GM18517 (cell line): ENCODE results near the gene ITPR1.

Experiments used
- ATAC-seq: cut with Tn5 transposase; IDR thresholded peaks from one replicate; pipeline ENCODE4 v1.9.1; 2021; ENCODE audit warnings: mild to moderate bottlenecking, moderate library complexity; ENCODE audit not compliant: unreplicated experiment

The ITPR1 gene

DNA sequence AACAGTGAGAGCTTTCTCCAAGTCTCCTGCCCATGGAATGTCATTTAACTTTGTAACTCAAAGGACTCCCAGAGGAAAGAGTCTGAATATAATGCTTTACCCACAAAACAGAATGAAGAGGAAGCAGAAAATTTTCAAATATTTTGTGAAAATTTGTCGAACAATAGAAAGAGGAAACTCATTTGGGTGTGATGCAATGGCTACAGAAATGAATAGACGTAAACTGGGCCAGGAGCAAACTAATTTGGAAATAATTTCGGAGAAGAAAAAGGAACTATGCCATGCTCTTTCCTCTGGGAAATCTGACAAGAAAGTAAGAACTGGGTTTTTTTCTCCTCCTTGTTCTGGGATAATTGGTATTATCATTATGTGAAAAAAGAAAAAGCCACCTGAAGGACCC, 14.9 kb upstream of the ITPR1 start:
- no peak for ATAC-seq

DNA sequence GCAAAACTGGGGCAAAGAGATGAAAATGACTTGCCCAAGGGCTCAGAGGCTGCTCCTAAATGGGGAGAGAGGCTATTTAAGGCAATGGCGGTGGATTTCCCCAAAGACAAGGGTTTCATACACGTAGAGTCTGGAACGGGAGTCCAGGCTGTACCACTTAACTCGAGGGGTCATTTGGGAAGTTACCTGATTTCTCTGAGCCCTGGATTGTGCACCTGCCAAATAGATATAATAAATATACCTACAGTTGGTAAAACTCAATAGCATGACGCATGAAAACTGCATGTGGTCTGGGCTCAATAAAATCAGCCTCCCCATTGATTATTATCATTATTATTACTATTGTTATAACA, 1.3 kb upstream of the ITPR1 start:
- ATAC-seq: no peak

GRCh38 chr3:4492208-4493013, 737 bp upstream of the ITPR1 start:
- no peak for ATAC-seq

GRCh38 chr3:4493941-4494894, 1.1 kb downstream of the ITPR1 start:
- ATAC-seq: no peak

GRCh38 chr3:4494895-4495264, 1.7 kb downstream of the ITPR1 start:
- ATAC-seq: peak; percentile 42

GRCh38 chr3:4495294-4496086, 2.3 kb downstream of the ITPR1 start:
- ATAC-seq: no peak

DNA sequence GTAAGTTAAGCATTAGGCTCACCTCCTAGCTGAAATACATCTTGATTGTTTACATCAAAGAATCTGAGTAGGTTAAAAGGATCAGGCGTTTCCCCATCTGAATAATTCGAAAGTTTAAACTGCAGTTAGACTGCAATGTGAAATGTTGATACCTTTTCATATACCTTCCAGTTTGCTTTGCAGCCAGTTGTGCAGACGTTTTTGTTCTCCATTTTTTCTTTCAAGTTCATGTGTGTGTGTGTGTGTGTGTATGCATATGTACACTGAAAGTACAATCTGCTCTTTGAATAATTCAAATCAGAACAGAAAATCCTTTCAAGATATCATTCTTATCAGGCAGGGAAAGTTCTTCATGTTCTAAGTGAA, 2.9 kb downstream of the ITPR1 start:
- no peak for ATAC-seq

GRCh38 chr3:4497005-4497692, 4.0 kb downstream of the ITPR1 start:
- no peak for ATAC-seq

DNA sequence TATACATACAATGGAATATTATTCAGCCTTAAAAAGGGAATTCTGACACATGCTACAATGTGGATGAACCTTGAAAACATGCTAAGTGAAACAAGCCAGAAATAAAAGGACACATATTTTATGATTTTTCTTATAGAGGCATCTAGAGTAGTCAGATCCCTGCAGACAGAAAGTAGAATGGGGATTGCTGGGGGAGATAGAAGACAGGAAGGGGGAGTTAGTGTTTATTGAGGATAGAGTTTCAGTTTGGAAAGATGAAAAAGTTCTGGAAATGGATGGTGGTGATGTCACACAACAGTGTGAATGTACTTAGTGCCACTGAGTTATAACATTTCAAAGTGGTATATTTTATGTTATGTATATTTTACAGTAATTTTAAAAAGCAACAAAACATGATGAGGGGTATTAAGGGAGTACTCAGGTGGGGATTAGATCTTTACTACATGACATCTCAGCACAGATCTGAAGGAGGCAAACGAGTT, 4.7 kb downstream of the ITPR1 start:
- no peak for ATAC-seq

DNA sequence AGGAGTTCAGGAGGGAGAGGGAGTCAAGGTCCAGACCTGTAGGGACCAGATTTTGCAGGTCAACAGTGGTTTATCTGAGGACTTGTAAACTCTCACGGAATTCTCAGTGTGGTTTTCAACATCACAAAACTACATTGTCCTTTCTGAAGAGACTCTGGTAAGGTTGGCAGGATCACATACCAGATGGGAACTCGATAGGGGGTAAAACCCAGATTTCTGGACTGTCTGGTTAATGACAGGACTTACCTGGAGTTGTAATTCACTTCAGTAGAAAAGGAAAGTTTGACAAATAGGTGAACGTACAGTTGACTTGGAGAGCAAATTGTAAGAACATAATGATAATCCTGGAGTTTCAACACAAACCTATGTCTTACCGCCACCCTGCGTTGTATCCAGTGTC, 5.3 kb downstream of the ITPR1 start:
- ATAC-seq: no peak

- ATAC-seq: no peak
These were observed 8.3 kb downstream of the ITPR1 start for GRCh38 chr3:4501437-4501836.

DNA sequence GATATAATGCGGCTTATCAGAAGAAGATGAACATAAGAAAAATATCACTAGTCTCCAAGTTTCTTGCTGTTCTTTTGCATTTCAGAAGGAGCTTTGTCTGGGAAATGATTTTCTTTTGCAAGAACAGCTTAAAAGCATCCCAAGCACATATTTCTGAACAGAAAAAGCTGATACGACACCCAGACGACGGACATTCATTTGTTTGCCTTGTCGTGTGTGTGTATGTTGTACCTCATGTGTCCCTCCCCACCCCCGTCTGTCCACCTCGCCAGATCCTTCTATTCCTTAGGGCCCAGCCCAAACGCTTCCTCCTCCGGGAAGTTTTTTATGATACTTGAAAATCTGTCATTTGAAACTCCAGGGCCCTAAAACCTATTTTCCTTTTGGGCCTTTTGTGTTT, 8.8 kb downstream of the ITPR1 start:
- ATAC-seq: no peak

DNA sequence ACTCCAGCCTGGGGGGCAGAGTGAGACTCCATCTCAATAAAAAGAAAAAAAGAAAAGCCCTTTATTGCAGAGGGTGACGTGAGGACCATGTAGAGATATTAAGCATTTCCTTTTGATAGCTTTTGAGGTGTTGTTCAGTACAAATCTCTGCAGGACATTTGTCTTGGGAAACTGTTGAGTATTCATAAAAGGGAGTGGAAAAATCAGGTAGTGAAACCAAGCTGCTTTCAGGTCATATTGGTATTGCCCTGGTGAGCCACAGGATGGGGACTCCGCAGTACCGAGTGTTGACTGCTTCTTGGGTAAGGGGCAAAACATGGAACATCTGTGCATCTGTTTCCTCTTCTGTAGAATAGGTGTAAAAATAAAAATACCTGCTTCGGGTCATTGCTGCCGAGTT, 9.9 kb downstream of the ITPR1 start:
- peak; percentile 57 for ATAC-seq

DNA sequence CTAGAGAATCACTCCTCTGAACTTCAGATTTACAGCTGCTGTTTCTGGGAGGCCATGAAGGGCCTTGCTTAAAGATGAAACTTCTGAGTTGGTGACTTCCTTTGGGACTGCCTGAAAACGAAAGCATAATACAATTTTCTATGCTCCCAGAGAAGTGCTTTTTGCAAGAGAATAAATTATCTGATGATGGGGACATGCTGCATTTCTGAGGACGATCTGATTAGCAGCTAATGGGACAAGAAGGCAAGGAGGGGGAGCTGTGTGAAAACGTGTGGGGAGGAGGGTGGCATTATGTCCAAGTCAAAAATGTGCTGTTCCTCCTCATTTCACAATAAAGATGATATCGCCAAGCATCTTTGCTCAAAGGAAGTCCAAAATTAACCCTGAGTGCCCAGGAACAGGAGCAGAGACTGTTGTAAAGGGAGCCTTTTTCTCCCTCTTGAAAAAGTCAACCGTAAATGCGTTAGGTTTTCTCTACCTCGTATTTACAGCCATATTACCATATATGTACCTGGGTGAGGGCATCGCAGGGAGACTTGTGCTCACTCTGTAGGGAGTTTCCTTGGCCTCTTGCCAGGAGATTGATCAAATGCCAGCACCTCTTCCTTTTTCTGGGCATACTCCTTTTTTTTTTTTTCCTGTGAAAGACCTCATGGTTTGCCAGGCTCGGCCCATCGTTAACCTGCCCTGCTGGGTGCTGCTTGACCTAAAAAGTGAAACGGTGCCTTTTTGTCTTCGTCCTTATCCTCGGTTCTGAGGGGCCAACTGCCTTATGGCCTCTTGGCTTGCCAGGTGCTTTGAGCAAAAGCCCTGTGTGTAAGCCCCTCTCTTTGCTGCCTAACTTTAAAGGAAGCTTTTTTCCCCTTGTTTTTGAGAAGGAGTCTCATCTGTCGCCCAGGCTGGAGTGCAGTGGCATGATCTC, 11.5 kb downstream of the ITPR1 start:
- ATAC-seq: no peak

DNA sequence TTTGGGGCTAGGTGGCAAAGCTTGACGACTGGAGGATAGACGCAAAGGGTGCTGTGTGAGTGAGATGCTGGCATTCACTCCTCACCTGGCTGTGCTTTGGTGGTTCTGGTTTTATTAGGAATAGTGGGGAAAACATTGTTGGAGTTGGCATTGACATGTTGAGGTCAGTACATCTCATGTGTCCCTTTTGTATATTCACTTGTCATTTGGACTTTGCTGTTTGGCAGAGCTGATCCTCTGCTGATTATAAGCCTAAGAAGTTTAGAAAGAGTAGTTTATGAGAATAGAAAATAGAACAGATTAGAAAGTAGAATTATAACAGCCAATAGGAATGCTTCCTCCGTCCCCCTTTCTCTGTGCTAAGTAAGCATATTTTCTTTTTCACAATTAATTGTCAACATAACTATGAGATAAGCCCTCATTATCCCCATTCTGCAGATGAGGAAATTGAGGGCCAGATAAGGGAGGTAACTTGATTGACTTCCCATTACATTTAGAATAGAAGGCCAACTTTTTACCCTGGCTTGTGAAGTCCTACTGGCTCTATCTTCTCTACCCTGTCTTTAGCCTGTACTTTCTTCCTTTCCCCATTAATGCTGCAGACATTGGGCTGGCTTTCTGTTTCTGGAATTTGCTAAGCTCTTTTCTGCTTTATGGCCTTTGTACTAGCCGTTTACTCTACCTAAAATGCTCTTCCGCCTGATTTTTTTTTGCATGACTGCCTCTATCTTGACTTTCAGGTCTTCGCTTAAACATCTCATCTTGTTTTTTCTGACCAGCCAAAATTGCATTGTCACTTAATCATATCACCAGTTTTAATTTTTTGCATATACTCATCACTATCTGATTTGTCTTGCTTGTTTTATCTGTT, 12.8 kb downstream of the ITPR1 start:
- no peak for ATAC-seq

- ATAC-seq: no peak
These were observed 13.4 kb downstream of the ITPR1 start for GRCh38 chr3:4506559-4507023.

DNA sequence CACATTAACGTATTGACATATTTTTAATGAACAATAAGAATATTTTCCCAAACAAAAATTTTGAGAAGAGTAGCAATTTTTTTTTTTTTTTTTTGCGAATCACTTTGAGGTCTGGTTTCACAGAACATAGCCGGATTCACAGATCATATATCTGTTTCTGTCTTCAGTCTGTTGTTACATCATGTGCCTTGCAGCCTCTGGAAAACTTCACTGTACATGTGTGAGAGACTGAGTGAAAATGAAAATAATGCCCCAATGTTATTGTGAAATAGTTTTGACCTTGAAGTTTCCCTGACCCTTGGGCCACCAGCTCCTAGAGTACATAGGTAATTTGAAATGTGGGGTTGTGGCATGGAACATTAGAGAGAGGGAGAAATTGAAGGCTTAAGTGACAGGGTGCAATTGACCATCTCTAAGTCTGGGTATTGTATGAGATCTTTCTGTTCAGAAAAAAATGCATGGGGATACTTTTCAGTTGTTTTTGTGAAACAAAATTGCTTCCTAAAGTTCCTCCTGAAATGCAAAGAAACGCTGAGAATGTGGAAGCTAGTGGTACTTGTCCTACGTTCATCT, 14.0 kb downstream of the ITPR1 start:
- ATAC-seq: peak; percentile 34
